Uterus (tissue), 4 donors: ENCODE results near the gene TMEM26. TPM values are rescaled to one million over a fixed set of nuclear protein-coding genes. Genes with fewer than 3 reads are reported as not detected.

Experiments used
- DNase-seq, 2 donors: peaks; one replicate each; pipeline ENCODE4 v3.0.0-alpha.2; 2019 to 2020
- H3K27ac ChIP-seq, 2 donors: fragments of 200-600 bp; sonication (generic); 1 replicate in 1 of 2; 2 replicates in 1 of 2; pipeline ENCODE4 v1.5.1; 2016 to 2018
- H3K27me3 ChIP-seq, 2 donors: fragments of 200-600 bp; sonication (generic); one replicate each; pipeline ENCODE4 v1.5.1; 2018 to 2019; ENCODE audit warnings: control low read depth in 1 of 2
- H3K36me3 ChIP-seq, 2 donors: fragments of 200-600 bp; sonication (generic); one replicate each; pipeline ENCODE4 v1.5.1; 2019; ENCODE audit warnings: control low read depth in 1 of 2
- H3K4me1 ChIP-seq, 2 donors: fragments of 200-600 bp; sonication (generic); one replicate each; pipeline ENCODE4 v1.5.1; 2018 to 2019; ENCODE audit warnings: control low read depth in 1 of 2
- H3K4me3 ChIP-seq, 2 donors: fragments of 200-600 bp; sonication (generic); 1 replicate in 1 of 2; 2 replicates in 1 of 2; pipeline ENCODE4 v1.5.1; 2018 to 2019; ENCODE audit warnings: mild to moderate bottlenecking in 1 of 2
- H3K9me3 ChIP-seq, 2 donors: fragments of 200-600 bp; sonication (generic); one replicate each; pipeline ENCODE4 v1.5.1; 2019; ENCODE audit warnings: control low read depth in 1 of 2
- CTCF ChIP-seq, 4 experiments: fragments of 200-600 bp in 2 of 4; fragments of 450-650 bp in 2 of 4; sonication (generic) in 2 of 4; IDR thresholded peaks; one replicate each; pipeline ENCODE4 v1.5.1; 2016 to 2019; ENCODE audit warnings: antibody characterized with exemption in 4 of 4, mild to moderate bottlenecking in 2 of 4, moderate library complexity in 1 of 4
- POLR2A ChIP-seq, 2 donors: fragments of 450-650 bp; IDR thresholded peaks; one replicate each; pipeline ENCODE4 v1.6.1; 2016; ENCODE audit warnings: antibody characterized with exemption in 2 of 2, mild to moderate bottlenecking in 1 of 2, moderate library complexity in 1 of 2
- intact Hi-C: fragments of 100-400 bp; cut with DNase I; formaldehyde crosslinking; loops from one replicate; pipeline ENCODE4 v1.15.1; 2023; ENCODE audit warnings: low total_unique reads
- total RNA-seq, 4 donors: library from RNA; depleted of rRNA in 3 of 4; stranded (reverse); fragments of >200 nt in 3 of 4; gene quantifications; one replicate each; pipeline versions ENCODE4 v1.1.0 to v1.2.4, GENCODE V29; 2014 to 2023
- donor health status: DM: yes; HTN: yes; CAD: no.

Gene TMEM26
- total RNA-seq, 4 donors from 2014 or later = 0.29 to 35.7 (median 1.8) TPM

DNA sequence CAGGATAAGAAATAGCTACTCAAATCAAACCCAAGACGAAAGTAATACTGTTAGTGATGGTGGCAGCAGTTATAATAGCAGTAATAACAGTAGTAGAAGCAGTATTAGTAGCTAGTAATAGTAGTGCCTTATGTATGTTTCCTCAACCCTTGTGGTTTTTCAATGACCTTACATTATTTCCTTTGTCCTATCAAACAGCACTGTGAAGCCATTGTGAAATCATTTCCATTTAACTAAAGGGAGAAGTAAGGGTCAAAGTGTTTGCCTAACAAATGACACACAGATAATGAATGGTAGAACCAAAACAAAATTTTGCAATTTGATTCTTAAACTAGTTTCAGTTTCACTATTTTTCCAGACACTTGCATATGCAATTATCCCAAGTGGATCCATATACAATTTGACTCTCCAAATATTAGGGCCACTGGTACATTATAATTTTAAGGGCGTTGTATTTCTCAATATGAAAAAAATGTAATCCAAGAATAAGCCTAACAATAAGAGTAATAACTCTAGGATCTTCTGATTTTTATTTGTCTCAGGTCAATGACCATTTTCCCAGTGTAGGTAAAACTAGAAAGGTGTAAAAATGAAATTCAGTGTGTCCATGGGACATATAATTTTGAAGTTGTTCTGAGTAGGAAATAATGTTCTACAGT is 33.7 kb upstream of the TMEM26 start:
- Histone ChIP-seq H3K9me3 (no peaks in the 10 kb centered on the region), H3K4me3 (no peak overlapping the region), H3K4me1 (no peaks in the 10 kb centered on the region), H3K27ac (no peak overlapping the region), H3K36me3 (no peaks in the 10 kb centered on the region), H3K27me3 (no peaks in the 10 kb centered on the region)
- DNase-seq = no peak
- no peak for TF ChIP-seq CTCF (IDR thresholded peaks at IDR 0.05)
- TF ChIP-seq POLR2A (IDR thresholded peaks at IDR 0.05) = no peak
- intact Hi-C loops = no loop called here

DNA sequence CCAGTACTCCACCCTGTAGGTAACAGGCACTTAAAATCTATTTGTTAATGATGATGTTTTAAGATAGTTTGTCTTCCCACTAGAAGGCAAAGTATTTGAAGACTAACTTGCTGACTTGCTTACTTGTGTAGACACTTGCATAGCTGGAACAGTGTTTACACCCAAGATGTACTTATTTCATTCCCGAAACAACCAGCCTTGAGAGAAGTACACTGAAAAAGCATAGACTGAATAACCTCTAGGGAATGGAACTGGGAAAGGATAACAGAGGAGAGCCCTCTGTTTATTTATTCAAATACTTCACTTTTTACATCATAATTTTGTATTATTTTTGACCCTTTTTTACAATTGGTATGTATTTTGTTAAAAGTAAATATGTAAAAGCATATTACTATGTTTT is 33.1 kb upstream of the TMEM26 start:
- intact Hi-C loops = no loop called here
- Histone ChIP-seq H3K4me3 (no peak overlapping the region), H3K9me3 (no peaks in the 10 kb centered on the region), H3K36me3 (no peaks in the 10 kb centered on the region), H3K4me1 (no peaks in the 10 kb centered on the region), H3K27me3 (no peaks in the 10 kb centered on the region), H3K27ac (no peak overlapping the region)
- DNase-seq = no peak
- TF ChIP-seq CTCF (IDR thresholded peaks at IDR 0.05) (no peak), POLR2A (IDR thresholded peaks at IDR 0.05) (no peak)

DNA sequence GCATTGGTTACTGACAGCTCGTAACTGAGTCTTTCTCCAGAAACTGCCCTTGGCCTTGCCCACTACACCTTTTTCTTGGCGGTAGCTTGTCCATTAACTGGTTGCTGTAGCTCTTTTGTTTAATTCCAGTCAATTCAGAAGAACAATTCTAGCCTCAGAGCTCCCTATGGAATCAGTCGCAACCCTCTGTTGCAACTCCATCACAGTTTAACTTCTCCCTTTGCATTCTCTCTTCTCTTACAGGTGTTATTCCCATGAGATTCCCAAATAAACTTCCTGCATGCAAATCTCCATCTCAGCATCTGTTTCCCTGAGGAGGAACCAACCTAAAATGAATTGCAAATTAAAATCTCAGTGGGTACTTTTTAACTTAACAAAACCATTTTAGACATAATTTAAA is 28.4 kb upstream of the TMEM26 start:
- intact Hi-C loops = no loop called here
- no peaks in the 10 kb centered on the region for H3K9me3 ChIP-seq
- TF ChIP-seq CTCF (IDR thresholded peaks at IDR 0.05) (no peak), POLR2A (IDR thresholded peaks at IDR 0.05) (no peak)
- H3K36me3 ChIP-seq = no peaks in the 10 kb centered on the region
- no peak overlapping the region for H3K4me3 ChIP-seq
- no peaks in the 10 kb centered on the region for H3K4me1 ChIP-seq
- DNase-seq = no peak
- no peaks in the 10 kb centered on the region for H3K27me3 ChIP-seq
- no peak overlapping the region for H3K27ac ChIP-seq

- no peak overlapping the region for H3K27ac ChIP-seq
- no peaks in the 10 kb centered on the region for H3K9me3 ChIP-seq
- TF ChIP-seq CTCF (IDR thresholded peaks at IDR 0.05) = no peak
- no peak for TF ChIP-seq POLR2A (IDR thresholded peaks at IDR 0.05)
- no peaks in the 10 kb centered on the region for H3K4me1 ChIP-seq
- H3K4me3 ChIP-seq = no peak overlapping the region
- intact Hi-C loops = no loop called here
- H3K27me3 ChIP-seq = no peaks in the 10 kb centered on the region
- H3K36me3 ChIP-seq = no peaks in the 10 kb centered on the region
- DNase-seq = no peak
These were observed 27.0 kb upstream of the TMEM26 start for GRCh38 chr10:61480208-61480607.

GRCh38 chr10:61478621-61479312 is 25.6 kb upstream of the TMEM26 start:
- intact Hi-C loops = no loop called here
- Histone ChIP-seq H3K36me3 (no peaks in the 10 kb centered on the region), H3K4me1 (no peaks in the 10 kb centered on the region), H3K9me3 (no peaks in the 10 kb centered on the region), H3K27ac (no peak overlapping the region), H3K27me3 (no peaks in the 10 kb centered on the region), H3K4me3 (no peak overlapping the region)
- TF ChIP-seq CTCF (IDR thresholded peaks at IDR 0.05) (no peak), POLR2A (IDR thresholded peaks at IDR 0.05) (no peak)
- no peak for DNase-seq
